IMR-90 (cell line): ENCODE results near the gene PDS5A. TPM values are rescaled to one million over a fixed set of nuclear protein-coding genes. Genes with fewer than 3 reads are reported as not detected.

Experiments
- ATAC-seq: fragments of 200-7000 bp; cut with Tn5 transposase; 2 replicates; pipeline ENCODE4 v1.9.1; 2020; ENCODE audit warnings: low read depth, mild to moderate bottlenecking, moderate library complexity
- BruUV-seq: library from RNA; stranded (reverse); fragments of 400-500 nt; replicated peaks from 2 replicates; lab custom pipeline; 2021; lab: Mats Ljungman, UMichigan
- CTCF ChIA-PET: fragments of 300-600 bp; formaldehyde crosslinking; extraction: SDS; loops from one replicate; lab custom pipeline; 2021; ENCODE audit warnings: antibody characterized with exemption; lab: Yijun Ruan, JAX
- POLR2A ChIA-PET: fragments of 300-600 bp; sonication (Branson Sonifier 250); formaldehyde crosslinking; loops from one replicate; lab custom pipeline; 2022; ENCODE audit warnings: antibody characterized with exemption; ENCODE audit not compliant: unreplicated experiment; lab: Charles Lee
- DNase-seq: peaks from one replicate; pipeline ENCODE4 v3.0.0; 2013
- H2AFZ ChIP-seq: replicated peaks from 2 replicates; pipeline ENCODE3; 2013; ENCODE audit warnings: low read length, mild to moderate bottlenecking; ENCODE audit not compliant: poor library complexity
- H2AK5ac ChIP-seq: 2 replicates; pipeline ENCODE4 v1.6.1; 2013; ENCODE audit warnings: low read depth, low read length, inconsistent platforms
- H2AK9ac ChIP-seq: replicated peaks from 2 replicates; pipeline ENCODE3; 2013; ENCODE audit warnings: mild to moderate bottlenecking, low read depth, low read length, moderate library complexity; ENCODE audit not compliant: poor library complexity
- H2BK120ac ChIP-seq: 2 replicates; pipeline ENCODE4 v1.6.1; 2013; ENCODE audit warnings: low read depth, low read length, inconsistent platforms
- H2BK15ac ChIP-seq: 3 replicates; pipeline ENCODE4 v1.6.1; 2013; ENCODE audit warnings: low read depth, low read length, inconsistent platforms
- H2BK20ac ChIP-seq: 2 replicates; pipeline ENCODE4 v1.6.1; 2013; ENCODE audit warnings: low read depth, mild to moderate bottlenecking, inconsistent platforms, low read length, moderate library complexity
- H2BK5ac ChIP-seq: 2 replicates; pipeline ENCODE4 v1.6.1; 2013; ENCODE audit warnings: mild to moderate bottlenecking, low read depth, low read length, inconsistent platforms; ENCODE audit not compliant: poor library complexity, severe bottlenecking
- H3K14ac ChIP-seq: replicated peaks from 2 replicates; pipeline ENCODE4 v1.6.1; 2013; ENCODE audit warnings: low read depth, low read length, inconsistent platforms
- H3K18ac ChIP-seq: 2 replicates; pipeline ENCODE4 v1.6.1; 2013; ENCODE audit warnings: low read depth, low read length, control low read depth
- H3K23ac ChIP-seq: 2 replicates; pipeline ENCODE4 v1.6.1; 2013; ENCODE audit warnings: low read depth, low read length, inconsistent platforms
- H3K27ac ChIP-seq: 2 replicates; pipeline ENCODE4 v1.5.1; 2013; ENCODE audit warnings: mild to moderate bottlenecking, control low read depth, low read length; ENCODE audit not compliant: insufficient read depth
- H3K27me3 ChIP-seq: 2 replicates; pipeline ENCODE4 v1.6.1; 2013; ENCODE audit warnings: low read length; ENCODE audit not compliant: control insufficient read depth, insufficient read depth
- H3K36me3 ChIP-seq: 2 replicates; pipeline ENCODE4 v1.6.1; 2013; ENCODE audit warnings: low read length, mixed read lengths; ENCODE audit not compliant: control insufficient read depth, insufficient read depth
- H3K4ac ChIP-seq: 2 replicates; pipeline ENCODE4 v1.6.1; 2013; ENCODE audit warnings: low read depth, low read length, inconsistent platforms
- H3K4me1 ChIP-seq: 2 replicates; pipeline ENCODE4 v1.6.1; 2013; ENCODE audit warnings: low read length, mixed read lengths; ENCODE audit not compliant: control insufficient read depth, insufficient read depth
- H3K4me2 ChIP-seq: 2 replicates; pipeline ENCODE4 v1.6.1; 2013; ENCODE audit warnings: low read depth, mild to moderate bottlenecking, control low read depth, low read length, moderate library complexity
- H3K4me3 ChIP-seq: 2 replicates; pipeline ENCODE4 v1.5.1; 2013; ENCODE audit warnings: low read depth, mild to moderate bottlenecking, control low read depth, low read length, moderate library complexity; ENCODE audit not compliant: insufficient read depth
- H3K56ac ChIP-seq: 2 replicates; pipeline ENCODE4 v1.6.1; 2013; ENCODE audit warnings: low read length, inconsistent platforms; ENCODE audit not compliant: insufficient read depth; ENCODE audit errors: extremely low read depth
- H3K79me1 ChIP-seq, 2 experiments: 2 replicates each; pipeline ENCODE4 v1.6.1; 2013; ENCODE audit warnings: low read length in 2 of 2, inconsistent platforms in 1 of 2, low read depth in 1 of 2
- H3K9ac ChIP-seq: 2 replicates; pipeline ENCODE4 v1.6.1; 2013; ENCODE audit warnings: low read depth, low read length, control low read depth
- H3K9me1 ChIP-seq: 2 replicates; pipeline ENCODE4 v1.6.1; 2013; ENCODE audit warnings: low read length, inconsistent platforms; ENCODE audit not compliant: insufficient read depth
- H3K9me3 ChIP-seq: 2 replicates; pipeline ENCODE4 v1.6.1; 2013; ENCODE audit warnings: low read length; ENCODE audit not compliant: control insufficient read depth, insufficient read depth
- H4K20me1 ChIP-seq: 2 replicates; pipeline ENCODE4 v1.6.1; 2013; ENCODE audit warnings: low read length, inconsistent platforms; ENCODE audit not compliant: insufficient read depth
- H4K5ac ChIP-seq: 2 replicates; pipeline ENCODE4 v1.6.1; 2013; ENCODE audit warnings: mild to moderate bottlenecking, low read depth, low read length, control low read depth
- H4K8ac ChIP-seq, 2 experiments: 2 replicates each; pipeline ENCODE4 v1.6.1; 2013; ENCODE audit warnings: low read depth in 2 of 2, low read length in 2 of 2, control low read depth in 1 of 2, inconsistent platforms in 1 of 2
- H4K91ac ChIP-seq: 2 replicates; pipeline ENCODE4 v1.6.1; 2013; ENCODE audit warnings: low read depth, low read length, inconsistent platforms; ENCODE audit not compliant: insufficient read depth
- BHLHE40 ChIP-seq: fragments of 150-350 bp; IDR thresholded peaks from 2 replicates; pipeline ENCODE4 v1.6.1; 2016; ENCODE audit warnings: mild to moderate bottlenecking, low read depth, low read length
- CEBPB ChIP-seq: IDR thresholded peaks from 2 replicates; pipeline ENCODE4 v1.6.1; 2012; ENCODE audit warnings: low read depth, low read length, improper control_type of control experiment
- FOS ChIP-seq: fragments of 150-350 bp; IDR thresholded peaks from 2 replicates; pipeline ENCODE4 v1.6.1; 2016; ENCODE audit warnings: low read depth, low read length
- MAFK ChIP-seq: IDR thresholded peaks from 2 replicates; pipeline ENCODE4 v1.6.1; 2012; ENCODE audit warnings: low read depth, low read length, improper control_type of control experiment
- MAZ ChIP-seq: IDR thresholded peaks from 2 replicates; pipeline ENCODE4 v1.6.1; 2012; ENCODE audit warnings: low read depth, mild to moderate bottlenecking, low read length, improper control_type of control experiment, moderate library complexity, borderline replicate concordance
- MXI1 ChIP-seq: IDR thresholded peaks from 2 replicates; pipeline ENCODE4 v1.6.1; 2012; ENCODE audit warnings: low read depth, mild to moderate bottlenecking, low read length, moderate library complexity, borderline replicate concordance
- POLR2A ChIP-seq: IDR thresholded peaks from 2 replicates; pipeline ENCODE4 v1.6.1; 2012; ENCODE audit warnings: mild to moderate bottlenecking, low read depth, low read length
- SMC3 ChIP-seq: fragments of 150-350 bp; IDR thresholded peaks from 2 replicates; pipeline ENCODE4 v1.6.1; 2016; ENCODE audit warnings: low read depth, mild to moderate bottlenecking, antibody characterized with exemption, low read length, moderate library complexity
- WGBS, 2 experiments: methylation state at CpG; one replicate each; pipeline versions ENCODE4 v1.1.5 to v1.1.7; 2013; ENCODE audit warnings: missing lambda C conversion rate in 2 of 2; ENCODE audit not compliant: insufficient read length in 1 of 2; ENCODE audit errors: extremely low coverage in 2 of 2; 5-methylcytosine and 5-hydroxymethylcytosine counted together
- dilution Hi-C: fragments of 300-500 bp; cut with HindIII; formaldehyde crosslinking; loops from one replicate; pipeline ENCODE4 v1.14.3; 2018; ENCODE audit warnings: low sequenced_read_pairs; ENCODE audit not compliant: unreplicated experiment
- in situ Hi-C: fragments of 300-500 bp; cut with MboI; formaldehyde crosslinking; loops from 3 replicates; pipeline ENCODE4 v1.14.3; 2019; ENCODE audit warnings: low sequenced_read_pairs, inconsistent platforms, mixed read lengths
- intact Hi-C: fragments of 100-400 bp; cut with micrococcal nuclease; formaldehyde crosslinking; loops from 2 replicates; pipeline ENCODE4 v1.10.0; 2022
- polyA plus RNA-seq, 3 experiments: library from polyadenylated mRNA; depleted of rRNA; stranded (reverse); fragments of >200 nt; gene quantifications; 2 replicates each; pipeline ENCODE4 v1.2.3, GENCODE V29; 2012; ENCODE audit warnings: low replicate concordance in 1 of 3
- total RNA-seq: library from RNA; depleted of rRNA; stranded (reverse); fragments of >200 nt; gene quantifications from 2 replicates; pipeline ENCODE4 v1.2.3, GENCODE V29; 2012

Gene PDS5A
- total and polyA plus RNA-seq, 2 of the 4 experiments (the other 2 are of a cell fraction): 16.3 to 33.5 TPM

GRCh38 chr4:39792529-39792928 is 185.2 kb downstream of the PDS5A start:
- Histone ChIP-seq H3K4me3 (no peak overlapping the region), H3K9ac (no peak overlapping the region), H3K27me3 (no peaks in the 10 kb centered on the region), H4K20me1 (no peaks in the 10 kb centered on the region), H4K5ac (no peak overlapping the region), H3K27ac (no peak overlapping the region), H3K4me1 (no peaks in the 10 kb centered on the region), H3K79me1 (no peaks in the 10 kb centered on the region), H2AK9ac (no peak overlapping the region), H2AFZ (no peak overlapping the region), H3K18ac (no peak overlapping the region), H2BK120ac (no peak overlapping the region), H3K9me3 (no peaks in the 10 kb centered on the region), H3K36me3 (no peaks in the 10 kb centered on the region), H2AK5ac (no peak overlapping the region), H2BK20ac (no peak overlapping the region), H4K91ac (no peak overlapping the region), H4K8ac (no peak overlapping the region), H3K4ac (no peak overlapping the region), H2BK15ac (no peak overlapping the region), H3K23ac (no peak overlapping the region), H3K9me1 (no peaks in the 10 kb centered on the region), H3K56ac (no peak overlapping the region), H3K4me2 (no peak overlapping the region), H3K14ac (no peak overlapping the region), H2BK5ac (no peak overlapping the region)
- no TSS peak for BruUV-seq
- TF ChIP-seq SMC3: no peak
- TF ChIP-seq BHLHE40: no peak
- TF ChIP-seq MAZ: no peak
- TF ChIP-seq CEBPB: no peak
- TF ChIP-seq POLR2A: no peak
- TF ChIP-seq MAFK: no peak
- no peak for TF ChIP-seq MXI1
- no peak for TF ChIP-seq FOS
- ATAC-seq (no peak), DNase-seq (no peak)
- ChIA-PET POLR2A (no interaction called here), CTCF (no interaction called here)
- in situ Hi-C loops: no loop called here
- dilution Hi-C loops: no loop called here
- intact Hi-C loops: no loop called here
- no CpG with 5 or more reads among the region's 3 CpGs for WGBS, 2 experiments
